ENCODE results near the gene FXYD7. TPM values are rescaled to one million over a fixed set of nuclear protein-coding genes. Genes with fewer than 3 reads are reported as not detected.

The FXYD7 gene
- total RNA-seq, 1 experiment from 2014 or later: not detected

- in situ Hi-C loops (cut with HindIII; ENCODE audit: low pct_unique_long_range_greater_than_20kb, low sequenced_read_pairs): no loop called here
- DNase-seq (ENCODE audit: low read depth, low spot score): no peak
These were observed 60.0 kb downstream of the FXYD7 start for GRCh38 chr19:35202722-35203688.

Small RNAs within 50 kb of the gene (small RNA-seq; reads per million reads assigned to genes)
- 0 reads per million in 2 experiments for gene AC020907.2

Other genes starting within 250 kb of the FXYD7 start
- 3.2 and 3.9 TPM in 2 replicates for gene ZNF30, start 216.4 kb upstream of the FXYD7 start, total RNA-seq (2014; rRNA removed; shearing (Covaris generic))
- gene ZNF792, start 179.0 kb upstream of the FXYD7 start, total RNA-seq (2014; rRNA removed; shearing (Covaris generic)): 2.5 and 2.6 TPM in 2 replicates
- gene GRAMD1A, start 142.9 kb upstream of the FXYD7 start, total RNA-seq (2014; rRNA removed; shearing (Covaris generic)): 18.8 and 20.6 TPM in 2 replicates
- 0.21 and 1.3 TPM in 2 replicates for gene SCN1B, start 112.8 kb upstream of the FXYD7 start, total RNA-seq (2014; rRNA removed; shearing (Covaris generic))
- gene HPN, start 101.5 kb upstream of the FXYD7 start, total RNA-seq (2014; rRNA removed; shearing (Covaris generic)): not detected in 2 replicates
- not detected in 2 replicates for gene FXYD3, start 27.4 kb upstream of the FXYD7 start, total RNA-seq (2014; rRNA removed; shearing (Covaris generic))
- gene LGI4, start 8.2 kb upstream of the FXYD7 start, total RNA-seq (2014; rRNA removed; shearing (Covaris generic)): 0.11 TPM in 1 of 2 replicates, not detected in the other
- not detected in 2 replicates for gene FXYD1, start 4.4 kb upstream of the FXYD7 start, total RNA-seq (2014; rRNA removed; shearing (Covaris generic))
- gene FXYD5, start 11.5 kb downstream of the FXYD7 start, total RNA-seq (2014; rRNA removed; shearing (Covaris generic)): 71.3 and 79.3 TPM in 2 replicates
- not detected in 2 replicates for gene FAM187B, start 85.5 kb downstream of the FXYD7 start, total RNA-seq (2014; rRNA removed; shearing (Covaris generic))
- 0.98 and 1.2 TPM in 2 replicates for gene LSR, start 105.7 kb downstream of the FXYD7 start, total RNA-seq (2014; rRNA removed; shearing (Covaris generic))
- 78.1 and 82.7 TPM in 2 replicates for gene USF2, start 125.7 kb downstream of the FXYD7 start, total RNA-seq (2014; rRNA removed; shearing (Covaris generic))
- gene HAMP, start 139.3 kb downstream of the FXYD7 start, total RNA-seq (2014; rRNA removed; shearing (Covaris generic)): not detected in 2 replicates
- not detected in 2 replicates for gene MAG, start 148.9 kb downstream of the FXYD7 start, total RNA-seq (2014; rRNA removed; shearing (Covaris generic))
- 4.4 and 5.5 TPM in 2 replicates for gene CD22, start 185.9 kb downstream of the FXYD7 start, total RNA-seq (2014; rRNA removed; shearing (Covaris generic))
- gene FFAR1, start 204.6 kb downstream of the FXYD7 start, total RNA-seq (2014; rRNA removed; shearing (Covaris generic)): not detected in 2 replicates
- gene FFAR3, start 215.2 kb downstream of the FXYD7 start, total RNA-seq (2014; rRNA removed; shearing (Covaris generic)): not detected in 2 replicates
- not detected in 2 replicates for gene GPR42, start 227.8 kb downstream of the FXYD7 start, total RNA-seq (2014; rRNA removed; shearing (Covaris generic))

Measured in SK-MEL-5 (cell line).